ENCODE data around the gene CYP8B1. TPM values are rescaled to one million over a fixed set of nuclear protein-coding genes. Genes with fewer than 3 reads are reported as not detected.

CYP8B1 gene
- total and polyA plus RNA-seq, 2 experiments from 2014 or later = not detected

- ATAC-seq = no peak
- H3K36me3 Mint-ChIP-seq (ENCODE audit: low read depth) = no peaks in the 10 kb centered on the region
Observed at GRCh38 chr3:42898896-42899675, 23.4 kb upstream of the CYP8B1 start.

More at GRCh38 chr3:42898896-42899675, 23.4 kb upstream of the CYP8B1 start:
- Histone ChIP-seq H3K4me2 (no peak overlapping the region), H3F3A (replicated peaks; ENCODE audit: low read depth) (no peaks in the 10 kb centered on the region), H3K4me3 (no peak overlapping the region), H4K20me1 (replicated peaks; ENCODE audit: insufficient read depth) (no peaks in the 10 kb centered on the region), H2AFZ (no peak overlapping the region), H3K36me3 (ENCODE audit: insufficient read depth) (no peaks in the 10 kb centered on the region), H3K4me1 (ENCODE audit: insufficient read depth) (peaks cover 12% of the 10 kb centered on the region), H3K79me2 (replicated peaks; ENCODE audit: insufficient read depth) (no peaks in the 10 kb centered on the region), H3K27ac (ENCODE audit: low read depth) (no peak overlapping the region), H3K9me2 (ENCODE audit: insufficient read depth) (peaks cover 33% of the 10 kb centered on the region), H3K27me3 (ENCODE audit: insufficient read depth) (no peaks in the 10 kb centered on the region)
- no peak overlapping the region for H3K4me3 Mint-ChIP-seq
- peak; percentile 27 for DNase-seq (ENCODE audit: low spot score)
- TF ChIP-seq REST (IDR thresholded peaks at IDR 0.05; ENCODE audit: unreplicated experiment) (no peak), CTCF (conservative IDR thresholded peaks at IDR 0.05; ENCODE audit: low read depth in 2 of 2) (peak; percentile 31 to 39; a peak in 2 of 4 replicates), POLR2AphosphoS5 (IDR thresholded peaks at IDR 0.05; ENCODE audit: low read depth) (no peak)
- no peak overlapping the region for H3K27ac Mint-ChIP-seq
- peaks cover 3% of the 10 kb centered on the region for H3K27me3 Mint-ChIP-seq (ENCODE audit: insufficient read depth, low read depth, poor library complexity)
- H3K9me3 Mint-ChIP-seq = peaks cover 4% of the 10 kb centered on the region; the same call in 2 of the 3 replicates
- peaks cover 13% of the 10 kb centered on the region for H3K4me1 Mint-ChIP-seq

Measured in GM23338 (cell line).